GM18502 (cell line): Measurements from ENCODE around the gene CCR8.

Source experiments
- ATAC-seq: cut with Tn5 transposase; IDR thresholded peaks from one replicate; pipeline ENCODE4 v1.9.1; 2021; ENCODE audit warnings: mild to moderate bottlenecking; ENCODE audit not compliant: unreplicated experiment, poor library complexity

The CCR8 gene

GRCh38 chr3:39329493-39329892 is at the start of gene CCR8:
Gene CCR8, plus strand, starts transcription at chr3:39329709. Its CDS starts 2,623 bp downstream, at chr3:39332332.
- ATAC-seq, result no peak

DNA sequence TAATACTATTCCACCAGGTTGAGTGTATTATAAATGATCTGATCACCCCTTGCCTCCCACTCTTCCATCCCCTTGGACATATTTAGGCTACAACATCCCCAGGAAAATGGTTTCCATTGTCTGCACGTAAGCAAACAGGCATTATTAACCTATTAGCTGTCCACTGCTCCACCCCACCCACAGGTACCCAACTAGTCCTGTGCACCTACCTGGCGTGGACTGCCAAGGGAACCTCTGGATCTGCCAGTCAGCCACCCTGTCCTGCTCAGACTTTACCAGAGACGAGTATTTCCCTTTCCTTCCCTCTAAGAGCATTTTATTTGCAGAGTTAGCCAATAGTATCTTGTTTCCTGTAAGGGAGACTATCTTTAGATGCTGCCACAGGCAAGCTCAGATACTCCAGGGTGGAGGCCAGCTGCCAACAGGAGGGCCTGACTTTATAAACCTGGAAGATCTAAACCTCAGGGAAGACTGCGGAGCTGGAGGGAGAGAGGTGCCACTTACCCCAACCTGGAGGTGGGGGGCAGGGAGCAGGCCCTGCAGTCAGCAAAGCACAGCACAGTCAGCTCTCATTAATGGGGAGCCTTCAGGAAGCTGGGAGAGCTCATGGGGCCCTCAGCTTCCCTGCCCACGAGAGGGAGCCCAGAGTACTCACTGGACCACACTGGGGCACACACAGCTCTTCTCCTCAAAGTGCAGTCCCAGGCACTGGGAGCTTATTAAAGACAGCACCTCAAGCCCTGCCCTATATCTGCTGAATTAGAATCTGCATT is 49.6 kb upstream of the CCR8 start, which contains the start of gene CX3CR1:
CX3CR1 (minus strand) TSS at position 292 of the 773 bp plus-strand sequence. CDS start 13,527 bp downstream, outside the sequence.
- no peak for ATAC-seq

- no peak for ATAC-seq
Observed at GRCh38 chr3:39280571-39280970, 48.9 kb upstream of the CCR8 start.

- ATAC-seq, result no peak
Observed at GRCh38 chr3:39281533-39281932, 48.0 kb upstream of the CCR8 start.

GRCh38 chr3:39282057-39282456 is 47.5 kb upstream of the CCR8 start:
- ATAC-seq, result no peak

DNA sequence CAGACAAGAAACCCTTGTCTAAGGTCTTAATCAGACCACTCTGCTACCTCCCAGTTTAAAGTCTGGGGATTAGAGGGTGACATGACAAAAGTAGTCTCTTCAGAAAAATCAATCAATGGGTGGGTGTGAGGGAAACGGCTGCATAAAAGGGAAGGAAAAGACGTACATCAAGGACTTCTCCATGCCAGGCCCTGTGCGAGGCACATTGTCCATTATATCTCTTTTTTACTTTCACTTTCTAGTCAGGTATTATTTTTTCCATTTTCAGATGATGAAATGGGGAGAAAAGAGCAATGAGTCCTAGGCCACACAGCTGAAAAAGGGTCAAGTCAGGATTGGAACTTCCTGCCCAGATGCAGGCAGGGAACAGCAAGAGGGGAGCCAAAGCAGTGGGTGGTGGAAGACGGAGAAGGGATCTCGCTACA is 45.0 kb upstream of the CCR8 start:
- no peak for ATAC-seq

- no peak for ATAC-seq
Observed at GRCh38 chr3:39285332-39285731, 44.2 kb upstream of the CCR8 start.

GRCh38 chr3:39286771-39287170 is 42.7 kb upstream of the CCR8 start:
- ATAC-seq, result no peak

- ATAC-seq, result no peak
Observed at GRCh38 chr3:39287216-39288164, 42.0 kb upstream of the CCR8 start.

DNA sequence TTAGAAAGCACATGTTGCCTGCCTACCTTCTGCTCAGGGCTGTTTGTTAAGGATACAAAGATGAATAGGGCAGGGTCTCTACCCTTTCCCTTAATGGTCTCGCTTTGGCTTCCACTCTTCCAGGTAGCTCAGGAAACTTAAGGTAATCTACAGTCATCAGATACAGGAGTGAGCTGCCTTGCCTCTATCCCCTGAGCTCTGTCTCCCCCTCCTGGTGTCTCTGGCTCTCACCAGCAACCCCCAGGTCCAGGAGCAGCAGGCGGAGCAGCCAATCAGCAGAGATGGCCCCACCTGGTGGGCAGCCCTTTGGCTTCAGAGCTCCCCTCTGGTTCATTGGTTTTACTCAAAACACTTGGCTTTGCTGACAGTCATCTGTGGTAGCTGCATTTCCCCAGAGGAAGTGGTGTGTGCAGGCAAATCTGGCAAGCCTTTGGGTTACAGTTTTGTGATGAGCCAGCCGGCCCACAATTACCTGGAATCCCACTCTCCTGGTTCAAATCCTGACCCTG is 41.2 kb upstream of the CCR8 start:
- peak; percentile 98 for ATAC-seq

GRCh38 chr3:39289107-39289506 is 40.4 kb upstream of the CCR8 start:
- ATAC-seq, result no peak

GRCh38 chr3:39290255-39290654 is 39.3 kb upstream of the CCR8 start:
- ATAC-seq, result no peak

- no peak for ATAC-seq
Observed at GRCh38 chr3:39291903-39292329, 37.6 kb upstream of the CCR8 start.

GRCh38 chr3:39292961-39293360 is 36.5 kb upstream of the CCR8 start:
- ATAC-seq, result no peak

GRCh38 chr3:39294446-39295183 is 34.9 kb upstream of the CCR8 start:
- ATAC-seq, result no peak

GRCh38 chr3:39295184-39295775 is 34.2 kb upstream of the CCR8 start:
- peak; percentile 88 for ATAC-seq

DNA sequence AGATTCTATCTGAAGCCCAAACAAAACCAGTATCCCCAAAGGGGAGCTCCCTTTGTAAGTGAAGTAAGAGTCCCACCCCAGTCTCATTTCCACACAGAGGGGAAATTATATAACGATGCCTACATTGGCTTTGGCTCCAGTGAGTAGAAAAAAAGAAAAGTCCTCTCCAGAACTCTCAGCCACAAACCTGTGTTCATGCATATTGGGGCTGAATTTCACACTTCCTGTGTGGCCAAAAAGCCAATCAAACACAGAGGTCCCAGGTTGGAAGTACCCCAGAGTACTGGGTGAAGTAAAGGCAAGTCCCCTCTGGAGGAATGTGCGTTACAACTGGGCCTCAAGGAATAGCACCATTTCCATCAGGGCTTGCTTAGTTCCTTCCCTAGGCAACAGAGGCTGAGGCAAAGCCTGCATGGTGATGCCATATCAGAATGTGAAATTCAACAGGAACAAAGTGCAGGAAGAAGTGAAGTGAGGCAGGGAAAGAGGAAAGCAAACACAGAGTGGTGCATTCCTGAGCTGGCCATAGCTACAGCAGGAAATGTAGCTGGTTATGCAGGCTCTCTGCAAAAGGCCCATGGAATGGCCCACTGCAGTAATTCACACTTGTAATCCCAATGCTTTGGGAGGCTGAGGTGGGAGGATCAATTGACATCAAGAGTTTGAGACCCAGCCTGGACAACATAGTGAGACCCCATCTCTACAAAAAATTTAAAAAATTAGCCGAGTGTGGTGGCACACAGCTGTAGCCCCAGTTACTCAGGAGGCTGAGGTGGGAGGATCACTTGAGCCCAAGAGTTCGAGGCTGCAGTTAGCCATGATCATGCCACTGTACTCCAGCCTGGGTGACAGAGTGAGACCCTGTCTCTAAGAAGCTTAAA is 33.1 kb upstream of the CCR8 start:
- ATAC-seq, result no peak

- no peak for ATAC-seq
Observed at GRCh38 chr3:39299279-39299678, 30.2 kb upstream of the CCR8 start.

DNA sequence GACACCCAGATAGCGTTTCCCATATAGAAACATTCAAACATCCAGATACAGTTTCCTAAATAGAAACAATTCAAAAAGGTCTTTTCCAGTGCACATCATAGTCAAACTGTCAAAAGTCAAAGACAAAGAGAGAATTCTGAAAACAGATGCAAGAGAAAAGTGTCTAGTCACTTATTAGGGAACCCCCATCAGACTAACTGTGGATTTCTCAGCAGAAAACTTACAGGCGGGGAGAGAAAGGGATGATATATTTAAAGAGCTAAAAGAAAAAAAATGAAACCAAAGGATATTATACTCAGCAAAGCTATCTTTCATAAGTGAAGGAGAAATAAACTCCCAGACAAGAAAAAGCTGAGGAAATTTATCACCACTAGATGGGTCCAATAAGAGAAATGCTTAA is 27.3 kb upstream of the CCR8 start:
- no peak for ATAC-seq
